ENCODE results near the gene GPX2. TPM values are rescaled to one million over a fixed set of nuclear protein-coding genes. Genes with fewer than 3 reads are reported as not detected.

The GPX2 gene
- total RNA-seq, 1 donor from 2014 or later = not detected

GRCh38 chr14:64983439-64984310 is 41.1 kb upstream of the GPX2 start:
- DNase-seq (ENCODE audit: low spot score) = no peak
- Mint-ChIP-seq H3K27me3 (ENCODE audit: unreplicated experiment) (peaks cover 8% of the 10 kb centered on the region), H3K27ac (ENCODE audit: unreplicated experiment) (no peak overlapping the region), H3K36me3 (ENCODE audit: low read depth, unreplicated experiment) (no peaks in the 10 kb centered on the region), H3K4me3 (ENCODE audit: unreplicated experiment) (peak overlapping the region; percentile 76), H3K9me3 (ENCODE audit: unreplicated experiment) (no peaks in the 10 kb centered on the region), H3K4me1 (ENCODE audit: unreplicated experiment) (peaks cover 6% of the 10 kb centered on the region)
- peak; percentile 65 for TF ChIP-seq CTCF (IDR thresholded peaks at IDR 0.05; ENCODE audit: unreplicated experiment)

- no peak for TF ChIP-seq CTCF (IDR thresholded peaks at IDR 0.05; ENCODE audit: unreplicated experiment)
- no peak overlapping the region for H3K4me3 Mint-ChIP-seq (ENCODE audit: unreplicated experiment)
- H3K9me3 Mint-ChIP-seq (ENCODE audit: unreplicated experiment) = no peaks in the 10 kb centered on the region
- H3K27ac Mint-ChIP-seq (ENCODE audit: unreplicated experiment) = no peak overlapping the region
- peaks cover 6% of the 10 kb centered on the region for H3K27me3 Mint-ChIP-seq (ENCODE audit: unreplicated experiment)
- H3K4me1 Mint-ChIP-seq (ENCODE audit: unreplicated experiment) = peaks cover 9% of the 10 kb centered on the region
- no peaks in the 10 kb centered on the region for H3K36me3 Mint-ChIP-seq (ENCODE audit: low read depth, unreplicated experiment)
- no peak for DNase-seq (ENCODE audit: low spot score)
Measured at GRCh38 chr14:64979336-64980074, 37.0 kb upstream of the GPX2 start.

GRCh38 chr14:64974563-64974962 is 32.0 kb upstream of the GPX2 start:
- TF ChIP-seq CTCF (IDR thresholded peaks at IDR 0.05; ENCODE audit: unreplicated experiment) = no peak
- Mint-ChIP-seq H3K36me3 (ENCODE audit: low read depth, unreplicated experiment) (no peaks in the 10 kb centered on the region), H3K27ac (ENCODE audit: unreplicated experiment) (no peak overlapping the region), H3K9me3 (ENCODE audit: unreplicated experiment) (no peaks in the 10 kb centered on the region), H3K27me3 (ENCODE audit: unreplicated experiment) (peaks cover 14% of the 10 kb centered on the region), H3K4me3 (ENCODE audit: unreplicated experiment) (no peak overlapping the region), H3K4me1 (ENCODE audit: unreplicated experiment) (peaks cover 13% of the 10 kb centered on the region)
- DNase-seq (ENCODE audit: low spot score) = no peak

GRCh38 chr14:64973826-64974225 is 31.3 kb upstream of the GPX2 start:
- TF ChIP-seq CTCF (IDR thresholded peaks at IDR 0.05; ENCODE audit: unreplicated experiment) = no peak
- H3K27me3 Mint-ChIP-seq (ENCODE audit: unreplicated experiment) = peaks cover 14% of the 10 kb centered on the region
- no peaks in the 10 kb centered on the region for H3K36me3 Mint-ChIP-seq (ENCODE audit: low read depth, unreplicated experiment)
- no peaks in the 10 kb centered on the region for H3K9me3 Mint-ChIP-seq (ENCODE audit: unreplicated experiment)
- H3K4me3 Mint-ChIP-seq (ENCODE audit: unreplicated experiment) = no peak overlapping the region
- no peak for DNase-seq (ENCODE audit: low spot score)
- peak overlapping the region; percentile 43 for H3K27ac Mint-ChIP-seq (ENCODE audit: unreplicated experiment)
- peaks cover 13% of the 10 kb centered on the region for H3K4me1 Mint-ChIP-seq (ENCODE audit: unreplicated experiment)

GRCh38 chr14:64973026-64973442 is 30.5 kb upstream of the GPX2 start:
- no peaks in the 10 kb centered on the region for H3K9me3 Mint-ChIP-seq (ENCODE audit: unreplicated experiment)
- DNase-seq (ENCODE audit: low spot score) = no peak
- no peaks in the 10 kb centered on the region for H3K36me3 Mint-ChIP-seq (ENCODE audit: low read depth, unreplicated experiment)
- H3K27ac Mint-ChIP-seq (ENCODE audit: unreplicated experiment) = no peak overlapping the region
- H3K4me3 Mint-ChIP-seq (ENCODE audit: unreplicated experiment) = peak overlapping the region; percentile 89
- no peak for TF ChIP-seq CTCF (IDR thresholded peaks at IDR 0.05; ENCODE audit: unreplicated experiment)
- H3K4me1 Mint-ChIP-seq (ENCODE audit: unreplicated experiment) = peaks cover 20% of the 10 kb centered on the region
- peaks cover 14% of the 10 kb centered on the region for H3K27me3 Mint-ChIP-seq (ENCODE audit: unreplicated experiment)

Measured in endothelial cell (in vitro differentiated cells).